Hypothalamus (tissue), 51 donors: ENCODE measurements around the gene ARHGEF16.

Experiments used
- DNase-seq, 51 donors: peaks; one replicate each; lab custom pipeline; 2025; lab: John Stamatoyannopoulos, UW

The ARHGEF16 gene

DNA sequence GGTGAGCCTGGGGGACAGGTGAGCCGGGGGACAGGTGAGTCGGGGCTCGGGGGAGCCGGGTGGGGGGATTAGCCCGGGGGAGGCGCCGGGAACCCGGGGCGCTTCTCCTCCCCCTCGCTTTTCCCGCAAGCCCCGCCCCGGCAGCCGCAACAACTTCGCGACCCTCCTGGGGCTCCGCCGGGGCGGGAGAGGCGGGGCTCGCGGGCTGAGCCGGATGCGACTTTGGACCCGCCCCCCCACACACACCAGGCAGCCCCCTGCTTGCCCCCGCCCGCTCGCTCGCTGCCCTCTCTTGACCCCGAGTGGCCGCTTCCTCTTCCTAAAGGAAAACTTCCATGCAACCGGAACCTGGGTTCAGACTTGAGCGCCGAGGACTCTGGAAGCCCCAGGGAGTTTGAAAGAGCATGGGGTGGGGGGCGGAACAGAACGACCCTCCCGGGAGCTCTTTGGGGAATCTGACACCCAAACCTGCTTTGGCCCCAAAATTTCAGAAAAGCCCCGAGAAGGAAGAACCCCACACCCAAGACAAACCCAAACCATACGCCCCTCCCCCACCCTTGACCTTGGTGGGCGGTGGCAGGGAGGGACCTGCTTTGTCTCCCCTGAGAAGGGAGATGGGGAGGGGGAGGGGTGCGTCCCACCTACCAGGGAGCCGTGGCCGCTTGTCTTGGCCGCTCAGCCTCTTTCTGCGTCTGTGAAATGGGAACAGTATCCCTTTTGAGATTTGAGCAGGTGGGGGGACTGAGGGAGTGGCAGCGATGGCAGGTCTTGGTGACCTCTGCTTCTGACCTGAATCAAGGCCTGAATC lies 550 bp downstream of the ARHGEF16 start:
- no peak for DNase-seq

DNA sequence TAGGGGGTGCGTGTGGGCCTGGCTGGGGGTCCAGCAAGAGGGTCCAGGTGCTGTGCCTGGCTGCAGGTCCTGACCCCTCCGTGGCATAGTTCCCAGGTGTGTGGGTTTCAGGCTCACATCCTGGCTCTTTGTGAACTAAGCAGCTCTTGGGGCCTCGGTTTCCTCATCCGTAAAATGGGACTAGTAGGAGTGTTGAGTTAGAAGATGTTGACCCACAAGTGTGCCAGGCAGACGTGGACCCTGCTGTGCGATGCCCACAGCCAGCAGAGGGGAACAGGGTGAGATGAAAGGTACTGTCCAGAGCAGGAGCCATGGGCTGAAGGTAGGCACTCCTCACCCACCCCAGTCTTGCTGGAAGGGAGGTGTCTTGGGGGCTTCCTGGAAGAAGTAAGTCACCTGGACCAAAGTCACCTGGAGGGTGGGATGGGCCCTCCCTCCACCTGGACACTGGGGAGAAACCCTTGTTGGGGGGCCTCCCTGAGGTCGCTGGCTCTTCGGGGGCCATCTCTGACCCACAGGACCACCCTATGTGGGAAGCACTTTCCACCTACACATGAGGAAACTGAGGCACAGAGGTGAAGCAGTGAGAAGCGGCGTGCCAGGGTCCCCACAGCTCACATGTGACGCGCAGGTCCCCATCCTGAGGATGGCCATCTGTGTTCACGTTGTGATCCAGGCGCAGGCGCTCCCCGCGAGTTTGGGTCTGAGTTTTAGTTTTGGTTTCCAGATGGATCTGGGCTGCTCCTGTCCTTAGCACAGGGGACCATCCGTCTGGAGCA lies 1.4 kb downstream of the ARHGEF16 start:
- DNase-seq: no peak

DNA sequence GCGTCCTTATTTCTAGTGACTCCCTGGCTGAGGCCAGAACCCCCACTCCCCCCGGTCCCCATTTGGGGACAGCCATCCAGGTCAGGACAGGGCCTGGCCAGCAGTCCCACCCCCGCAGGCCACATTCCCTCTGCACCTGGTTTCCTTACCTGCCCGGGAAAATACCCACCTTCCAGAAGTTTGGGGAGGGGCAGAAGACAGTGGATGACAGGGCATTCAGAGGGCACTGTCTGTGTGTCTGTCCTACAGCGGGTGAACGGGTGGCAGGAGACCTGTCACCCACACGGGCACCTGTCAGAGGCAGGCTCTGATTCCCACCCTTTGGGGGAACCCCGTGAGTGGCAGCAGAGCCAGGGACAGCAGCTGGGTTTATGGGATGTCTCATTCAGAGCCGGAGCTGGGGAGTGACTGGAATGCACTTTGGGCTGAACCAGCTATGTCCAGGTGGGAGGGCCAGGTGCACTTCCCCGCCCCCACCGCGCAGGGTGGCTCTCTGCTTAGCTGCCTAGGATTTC lies 2.0 kb downstream of the ARHGEF16 start:
- no peak for DNase-seq

DNA sequence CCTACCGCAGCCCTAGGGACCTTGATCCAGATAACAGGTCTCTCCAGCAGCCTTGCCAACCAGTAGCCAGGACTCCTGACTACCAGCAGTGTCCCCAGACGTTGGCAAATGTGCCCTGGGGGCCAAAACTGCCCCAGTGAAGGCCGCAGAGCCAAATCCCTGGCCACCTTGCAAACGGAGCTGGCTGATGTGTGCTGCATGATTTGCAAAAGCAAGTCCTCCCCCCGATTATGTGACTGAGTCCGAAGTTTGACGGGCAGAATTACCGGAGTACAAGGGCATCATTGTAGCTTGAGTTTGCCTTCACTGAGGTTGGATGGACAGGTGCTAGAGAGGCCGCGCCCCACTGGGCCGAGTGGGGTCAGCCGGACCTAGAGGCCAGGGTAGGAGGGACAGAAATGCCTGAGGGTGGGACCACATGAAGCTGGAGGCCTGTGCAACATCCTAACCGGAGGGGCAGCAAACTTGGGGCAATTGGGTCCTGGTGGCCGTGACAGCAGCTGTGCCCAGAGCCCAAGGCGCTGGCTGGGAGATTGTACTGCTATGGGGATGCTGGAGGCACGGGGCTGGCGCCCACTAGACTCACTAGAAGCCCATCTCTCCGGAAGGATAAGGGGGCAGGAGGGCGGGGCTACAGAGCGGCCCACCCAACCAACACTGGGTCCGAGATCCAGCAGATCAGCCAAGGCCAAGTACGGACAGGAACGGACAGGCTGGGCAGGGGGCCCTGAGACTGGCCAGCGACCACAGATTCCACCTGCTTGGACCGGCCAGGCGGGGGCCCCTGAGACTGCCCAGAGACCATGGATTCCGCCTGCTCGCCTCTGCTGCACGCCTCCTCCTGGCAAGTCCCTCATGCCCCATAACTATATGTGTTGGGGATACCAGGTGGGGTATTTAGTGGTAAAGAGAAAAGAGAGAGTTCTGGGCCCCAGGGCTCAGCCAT lies 2.8 kb downstream of the ARHGEF16 start:
- DNase-seq: no peak

DNA sequence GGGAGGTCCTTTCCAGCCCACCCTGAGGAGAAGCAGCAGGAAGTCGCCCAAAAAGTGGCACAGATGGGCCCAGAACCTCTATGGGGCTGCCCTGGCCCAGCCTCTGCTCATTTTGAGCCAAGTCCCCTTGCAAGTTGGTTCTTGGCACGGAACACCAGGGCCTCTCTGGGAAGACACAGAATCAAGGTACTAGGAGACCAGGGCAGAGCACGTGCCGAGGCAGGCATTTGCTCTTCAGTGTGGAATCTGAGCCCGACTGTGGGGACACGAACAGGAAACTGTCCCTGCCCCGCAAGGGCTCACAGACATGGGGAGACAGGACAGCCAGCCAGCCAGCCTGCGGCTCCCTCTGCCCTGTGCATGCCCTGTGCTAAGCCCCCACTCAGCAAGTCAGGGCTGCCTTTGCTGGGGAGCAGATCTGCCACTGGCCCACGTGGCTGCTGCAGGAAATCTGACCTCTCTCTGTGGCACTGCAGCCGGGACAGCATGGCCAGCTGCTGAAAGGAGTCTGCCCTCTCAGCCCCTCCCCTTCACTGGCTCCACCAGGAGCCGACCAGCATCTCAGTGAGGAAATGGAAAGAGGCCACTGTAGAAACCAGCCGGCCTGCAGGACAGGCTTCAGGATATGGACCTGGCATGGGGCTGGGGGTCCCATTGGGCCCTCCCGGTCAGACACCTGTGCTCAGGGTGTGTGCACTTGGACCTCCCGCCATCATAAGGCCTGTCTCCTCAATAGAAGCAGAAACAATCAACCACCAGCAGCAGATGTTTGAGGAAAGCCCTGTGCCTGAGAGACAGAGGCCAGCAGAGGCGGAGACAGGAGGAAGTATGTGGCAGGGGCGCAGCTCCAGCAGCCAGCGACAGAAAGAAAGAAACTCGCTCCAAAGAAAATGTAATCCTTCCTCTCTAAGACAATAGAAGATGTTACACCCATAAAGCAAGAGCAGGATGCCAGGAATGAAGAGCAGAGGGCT lies 3.7 kb downstream of the ARHGEF16 start:
- DNase-seq: peak in 17 of 51 donors; percentile 16 to 71 (median 40)

DNA sequence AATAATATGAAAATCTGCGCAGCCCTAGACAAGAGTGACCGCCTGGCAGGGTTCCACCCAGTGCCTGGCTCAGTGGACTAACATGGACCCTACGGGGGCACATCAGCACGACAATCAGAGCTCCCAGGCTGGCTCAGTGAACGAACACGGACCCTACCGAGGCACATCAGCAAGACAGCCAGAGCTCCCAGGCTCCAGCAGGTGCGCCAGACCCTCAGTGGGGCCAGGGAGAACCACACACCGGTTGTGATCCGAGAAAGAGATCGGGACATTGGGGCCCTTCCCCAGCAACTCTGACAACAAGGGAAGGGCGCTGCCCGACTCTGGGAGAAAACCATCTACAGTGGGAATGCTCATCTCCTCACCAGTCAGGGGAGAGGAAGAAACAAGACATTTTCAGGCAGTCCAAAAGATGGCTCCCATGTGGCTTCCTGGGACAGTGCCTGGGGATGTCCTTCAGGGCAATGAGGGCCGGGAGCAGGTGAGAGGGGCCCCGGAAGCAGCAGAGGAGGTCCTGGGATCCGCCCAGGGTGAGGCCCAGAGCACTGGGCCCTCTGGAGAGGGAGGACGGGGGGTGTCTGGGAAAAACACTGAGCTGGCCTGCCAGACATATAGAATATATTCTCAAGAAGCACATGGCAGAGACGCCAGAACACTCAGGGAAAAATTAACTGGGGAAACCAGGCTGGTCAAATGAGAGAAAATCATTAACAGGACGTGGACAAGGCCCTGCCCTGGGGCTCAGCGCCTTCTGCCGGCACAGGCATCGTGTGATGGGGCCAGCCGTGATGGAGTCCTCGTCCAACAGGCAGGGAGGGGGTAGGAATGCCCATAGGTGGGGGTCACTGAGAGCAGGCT lies 4.8 kb downstream of the ARHGEF16 start:
- no peak for DNase-seq

DNA sequence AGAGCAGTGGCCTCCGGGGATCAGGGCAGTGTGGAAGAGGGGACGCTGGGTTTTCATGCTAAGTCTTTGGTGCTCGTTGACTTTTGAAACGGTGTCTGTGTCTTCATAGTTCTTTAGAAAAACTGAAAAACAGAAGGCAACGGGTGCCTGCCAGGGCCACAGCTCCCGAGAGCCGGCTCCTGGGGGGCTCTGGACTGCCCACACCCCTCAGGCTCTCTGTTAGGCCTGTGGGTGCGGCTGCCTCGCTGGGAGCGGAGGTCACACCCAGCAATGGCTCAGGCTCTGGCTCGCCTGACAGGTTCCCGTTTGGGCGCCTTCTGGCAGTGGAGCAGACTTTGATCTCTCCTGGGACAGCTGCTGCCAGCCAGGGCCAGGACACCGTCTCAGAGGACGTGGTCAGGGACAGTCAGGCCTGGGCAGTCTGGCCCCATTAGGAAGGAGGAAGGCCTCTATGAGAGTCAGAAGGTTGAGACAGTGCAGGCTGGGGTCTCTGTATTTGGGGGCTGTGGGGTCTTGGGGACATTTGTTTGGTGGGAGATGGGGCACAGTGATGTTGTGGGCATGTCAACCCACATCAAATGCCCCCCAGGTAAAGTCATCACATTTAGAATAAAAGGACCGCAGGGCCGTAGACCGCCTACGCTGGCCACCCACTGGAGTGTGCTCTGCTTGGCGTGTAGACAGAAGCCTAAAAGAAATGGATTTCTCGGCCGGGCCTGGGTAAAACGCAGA lies 5.6 kb downstream of the ARHGEF16 start:
- no peak for DNase-seq

DNA sequence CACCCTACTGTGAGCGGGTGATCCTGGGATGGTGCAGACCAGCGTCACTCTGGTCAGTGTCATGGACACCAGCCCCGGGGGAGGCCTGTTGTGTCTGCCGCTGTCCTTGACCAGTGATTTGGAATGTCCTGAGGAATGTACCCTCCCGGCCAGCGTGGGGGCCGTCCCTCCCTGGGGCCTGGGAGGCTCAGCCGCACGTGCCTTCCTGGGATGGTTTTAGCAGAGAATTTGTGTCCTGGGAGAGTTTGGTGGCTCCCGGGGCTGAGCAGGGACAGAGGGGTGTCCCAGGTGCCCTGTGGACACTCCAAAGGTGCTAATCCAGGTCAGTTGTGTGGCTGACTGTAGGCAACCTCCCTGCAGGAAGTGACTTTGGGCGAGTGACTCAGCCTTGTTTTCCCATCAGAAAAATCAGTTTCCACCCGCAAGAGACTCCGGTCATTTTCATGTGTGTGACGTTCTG lies 6.2 kb downstream of the ARHGEF16 start:
- DNase-seq: no peak

DNA sequence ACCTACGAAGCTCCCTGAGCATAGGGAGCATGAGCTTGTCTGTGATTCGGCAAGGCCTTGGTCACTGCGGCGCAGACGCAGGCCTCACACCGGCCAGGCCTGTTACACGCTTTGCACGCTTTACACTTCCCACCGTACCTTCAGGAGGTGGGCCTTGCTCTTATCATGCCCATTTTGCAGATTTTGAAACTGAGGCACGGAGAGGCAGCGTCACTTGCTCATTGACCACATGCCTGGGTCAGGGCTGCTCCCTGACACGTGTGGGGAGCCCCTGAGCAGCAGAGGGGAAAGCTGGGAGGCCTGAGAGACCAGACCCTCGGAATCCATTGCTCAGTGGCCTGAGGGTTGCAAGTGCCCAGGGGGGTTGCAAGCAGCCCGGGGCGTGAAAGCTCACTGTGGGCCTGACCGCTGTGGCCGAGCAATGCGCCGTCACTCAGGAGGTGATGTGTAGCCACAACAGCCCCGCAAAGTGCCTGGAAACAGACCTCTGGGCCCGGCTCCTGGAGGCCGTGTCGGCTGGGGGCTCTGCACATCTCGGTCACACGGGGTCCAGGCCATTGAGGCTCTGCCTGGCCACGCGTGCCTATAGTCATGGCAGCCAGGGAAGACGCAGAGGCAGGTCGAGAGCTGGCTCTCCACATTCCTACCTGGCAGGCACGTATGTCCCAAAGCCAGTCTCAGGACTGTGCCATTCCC lies 6.9 kb downstream of the ARHGEF16 start:
- no peak for DNase-seq

DNA sequence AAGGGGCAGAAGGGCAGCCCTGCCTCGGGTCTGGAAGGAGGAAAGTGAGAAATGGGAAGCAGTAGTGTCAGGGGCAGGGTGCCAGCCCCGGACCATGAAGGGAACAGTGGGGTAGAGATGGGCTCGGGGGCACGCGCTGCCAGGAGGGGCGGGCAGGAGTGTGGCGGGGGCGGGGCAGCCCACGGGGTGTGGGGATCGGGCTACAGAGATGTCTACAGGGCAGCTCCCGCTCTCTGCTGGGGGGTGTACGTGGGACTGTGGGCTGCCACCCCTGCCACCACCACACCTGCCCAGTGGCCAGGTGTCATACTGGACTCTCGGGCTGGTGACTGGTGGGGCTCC lies 7.4 kb downstream of the ARHGEF16 start:
- no peak for DNase-seq

DNA sequence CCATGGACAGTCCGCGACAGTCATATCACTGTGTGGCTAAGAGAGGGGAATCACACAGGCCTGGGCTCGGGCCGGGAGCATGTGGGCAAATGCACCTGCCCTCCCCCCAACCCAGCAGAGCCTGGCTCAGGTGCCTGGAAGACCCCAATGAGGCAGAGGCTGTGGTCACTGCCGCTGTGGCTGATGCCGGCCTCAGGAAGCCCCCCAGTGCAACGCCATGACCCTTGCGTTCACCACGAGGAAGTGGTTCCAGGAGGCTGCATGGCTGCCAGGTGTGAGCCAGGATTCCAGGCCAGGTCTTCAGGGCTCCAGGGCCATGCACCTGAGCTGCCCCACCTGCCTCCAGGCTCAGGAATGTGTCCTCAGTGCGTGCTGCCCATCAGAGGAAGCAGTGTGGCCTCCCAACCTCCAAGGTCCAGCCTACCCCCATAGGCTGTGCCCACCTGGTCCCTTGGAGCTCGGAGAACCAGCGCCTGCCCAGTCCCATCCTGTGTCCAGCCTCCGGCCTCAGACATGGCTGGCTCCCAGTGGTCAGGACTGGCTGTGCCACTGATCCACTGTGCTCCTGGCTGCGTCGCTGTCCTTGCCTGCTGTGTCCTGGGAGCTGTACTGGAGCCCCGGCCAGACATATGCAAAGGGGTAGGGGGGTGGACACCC lies 8.0 kb downstream of the ARHGEF16 start:
- DNase-seq: no peak

DNA sequence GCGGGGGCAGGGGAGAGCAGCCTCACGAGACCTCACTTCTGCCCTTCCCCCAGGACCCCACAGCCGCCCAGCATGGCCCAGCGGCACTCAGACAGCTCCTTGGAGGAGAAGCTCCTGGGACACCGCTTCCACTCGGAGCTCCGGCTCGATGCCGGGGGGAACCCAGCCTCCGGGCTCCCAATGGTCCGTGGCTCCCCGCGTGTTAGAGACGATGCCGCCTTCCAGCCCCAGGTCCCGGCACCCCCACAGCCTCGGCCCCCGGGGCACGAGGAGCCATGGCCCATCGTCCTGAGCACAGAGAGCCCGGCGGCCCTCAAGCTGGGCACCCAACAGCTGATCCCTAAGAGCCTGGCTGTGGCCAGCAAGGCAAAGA lies 8.5 kb downstream of the ARHGEF16 start:
- DNase-seq: no peak

DNA sequence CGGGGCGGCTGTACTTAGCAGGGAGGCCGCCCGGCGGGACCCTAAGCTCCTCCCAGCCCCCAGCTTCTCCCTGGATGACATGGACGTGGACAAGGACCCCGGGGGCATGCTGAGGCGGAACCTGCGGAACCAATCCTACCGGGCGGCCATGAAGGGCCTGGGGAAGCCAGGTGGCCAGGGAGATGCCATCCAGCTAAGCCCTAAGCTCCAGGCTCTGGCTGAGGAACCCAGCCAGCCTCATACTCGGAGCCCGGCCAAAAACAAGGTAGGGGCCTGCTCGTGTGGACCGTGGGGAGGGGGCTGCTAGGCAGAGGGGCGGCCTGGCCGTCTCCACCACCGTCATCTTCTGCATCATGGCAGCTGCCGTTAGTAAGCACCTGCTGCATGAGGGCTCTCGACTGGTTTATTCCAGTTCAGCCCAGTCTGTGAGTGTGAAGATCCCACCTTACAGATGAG lies 9.0 kb downstream of the ARHGEF16 start:
- no peak for DNase-seq

DNA sequence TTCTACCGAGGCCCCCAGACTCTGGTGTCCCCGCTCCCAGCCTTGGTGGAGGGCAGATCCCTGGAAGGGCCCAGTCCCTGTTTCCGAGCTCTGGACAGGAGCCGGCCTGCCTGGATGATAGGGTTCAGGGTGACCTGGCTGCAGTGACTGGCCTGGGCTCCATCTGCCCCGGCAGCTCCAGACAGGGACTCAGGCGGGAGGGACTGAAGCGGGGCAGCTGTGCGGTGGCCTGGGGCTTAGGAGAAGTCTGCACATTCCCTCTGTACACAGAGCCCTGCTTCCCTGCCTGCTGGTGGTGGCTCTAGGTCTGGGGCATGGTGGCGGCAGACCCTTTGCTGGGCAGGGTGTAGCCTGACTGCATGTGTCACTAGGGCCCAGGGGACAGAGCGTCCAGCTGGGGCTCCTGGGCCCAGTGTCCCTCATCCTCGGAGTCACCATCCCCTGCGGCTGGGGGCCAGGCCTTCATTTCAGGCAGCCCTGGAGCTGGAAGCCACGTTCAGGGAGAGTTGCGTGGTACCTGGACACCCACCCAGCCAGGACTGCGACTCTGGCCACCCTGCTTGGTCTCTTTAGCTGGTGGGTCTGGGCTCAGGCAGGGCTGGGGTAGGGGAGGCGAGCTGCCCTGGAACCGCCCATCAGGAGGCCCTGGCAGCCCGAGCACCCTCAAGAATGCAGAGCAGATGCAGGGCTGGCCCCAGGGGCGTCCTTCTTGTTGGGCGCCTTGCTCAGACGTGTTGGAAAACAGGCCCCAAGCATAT lies 9.6 kb downstream of the ARHGEF16 start:
- no peak for DNase-seq

DNA sequence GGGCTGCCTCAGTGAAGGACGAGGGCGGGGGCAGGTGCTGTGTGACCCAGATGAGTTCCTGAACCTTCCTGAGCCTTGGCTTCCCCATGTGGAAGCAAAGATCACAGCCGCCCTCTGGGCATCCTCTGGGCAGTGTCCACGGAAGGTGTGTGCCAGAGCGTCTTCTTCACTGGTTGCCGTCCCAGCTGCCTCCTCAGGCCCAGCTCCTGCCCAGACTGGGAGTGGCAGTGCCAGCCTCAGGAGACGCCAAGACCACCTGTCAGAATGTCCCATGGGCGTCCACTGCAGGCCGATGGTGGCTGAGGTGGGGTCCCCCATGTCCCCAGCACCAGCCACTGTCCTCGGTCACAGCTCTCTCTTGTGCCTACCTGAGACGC lies 10.2 kb downstream of the ARHGEF16 start:
- no peak for DNase-seq
